Measurements from ENCODE around the gene CRIM1.

GRCh38 chr2:36339607-36340218 is 15.9 kb upstream of the CRIM1 start:
- TF ChIP-seq REST (IDR thresholded peaks at IDR 0.05; ENCODE audit: insufficient read depth in 1 of 2, low read depth in 2 of 2, low read length in 2 of 2) (no peak), FOXP2 (optimal IDR thresholded peaks at IDR 0.05; ENCODE audit: borderline replicate concordance, extremely low read depth, extremely low read length, insufficient read depth) (no peak)
